ENCODE results near the gene UCK1. TPM values are rescaled to one million over a fixed set of nuclear protein-coding genes. Genes with fewer than 3 reads are reported as not detected.

The UCK1 gene
- 10 to 100 TPM; 19.4 to 27.5 (median 22.9) TPM for polyA plus RNA-seq (ENCODE audit: insufficient read length in 10 of 10)
- long read RNA-seq, donor 1, transcript UCK1-204 (7 exons, 2,167 nt), result major isoform, 9 of 9 reads
- long read RNA-seq, donor 1, partial matches to known transcripts, result 0 of 9 reads
- long read RNA-seq, donor 1, other reads (novel, unspliced or antisense), result 0 of 9 reads
- long read RNA-seq, donor 2, transcript UCK1-204 (7 exons, 2,167 nt), result major isoform, 5 of 6 reads
- long read RNA-seq, donor 2, partial matches to known transcripts, result 0 of 6 reads
- long read RNA-seq, donor 2, other reads (novel, unspliced or antisense), result 0 of 6 reads
- long read RNA-seq, donor 3, result 0 reads
- long read RNA-seq, donor 4, transcript UCK1-204 (7 exons, 2,167 nt), result major isoform, 6 of 11 reads
- long read RNA-seq, donor 4, partial matches to known transcripts, result 5 of 11 reads
- long read RNA-seq, donor 4, other reads (novel, unspliced or antisense), result 0 of 11 reads
- long read RNA-seq, donor 5, transcript UCK1-204 (7 exons, 2,167 nt), result major isoform, 9 of 9 reads
- long read RNA-seq, donor 5, partial matches to known transcripts, result 0 of 9 reads
- long read RNA-seq, donor 5, other reads (novel, unspliced or antisense), result 0 of 9 reads
- long read RNA-seq, donor 6, transcript UCK1-204 (7 exons, 2,167 nt), result major isoform, 5 of 6 reads
- long read RNA-seq, donor 6, partial matches to known transcripts, result 0 of 6 reads
- long read RNA-seq, donor 6, other reads (novel, unspliced or antisense), result 0 of 6 reads
- long read RNA-seq, donor 7, transcript UCK1-204 (7 exons, 2,167 nt), result major isoform, 9 of 9 reads
- long read RNA-seq, donor 7, partial matches to known transcripts, result 0 of 9 reads
- long read RNA-seq, donor 7, other reads (novel, unspliced or antisense), result 0 of 9 reads
- long read RNA-seq, donor 8, transcript UCK1-204 (7 exons, 2,167 nt), result major isoform, 5 of 5 reads
- long read RNA-seq, donor 8, partial matches to known transcripts, result 0 of 5 reads
- long read RNA-seq, donor 8, other reads (novel, unspliced or antisense), result 0 of 5 reads
- long read RNA-seq, donor 9, partial matches to known transcripts, result 0 of 1 reads
- long read RNA-seq, donor 9, other reads (novel, unspliced or antisense), result 0 of 1 reads

DNA sequence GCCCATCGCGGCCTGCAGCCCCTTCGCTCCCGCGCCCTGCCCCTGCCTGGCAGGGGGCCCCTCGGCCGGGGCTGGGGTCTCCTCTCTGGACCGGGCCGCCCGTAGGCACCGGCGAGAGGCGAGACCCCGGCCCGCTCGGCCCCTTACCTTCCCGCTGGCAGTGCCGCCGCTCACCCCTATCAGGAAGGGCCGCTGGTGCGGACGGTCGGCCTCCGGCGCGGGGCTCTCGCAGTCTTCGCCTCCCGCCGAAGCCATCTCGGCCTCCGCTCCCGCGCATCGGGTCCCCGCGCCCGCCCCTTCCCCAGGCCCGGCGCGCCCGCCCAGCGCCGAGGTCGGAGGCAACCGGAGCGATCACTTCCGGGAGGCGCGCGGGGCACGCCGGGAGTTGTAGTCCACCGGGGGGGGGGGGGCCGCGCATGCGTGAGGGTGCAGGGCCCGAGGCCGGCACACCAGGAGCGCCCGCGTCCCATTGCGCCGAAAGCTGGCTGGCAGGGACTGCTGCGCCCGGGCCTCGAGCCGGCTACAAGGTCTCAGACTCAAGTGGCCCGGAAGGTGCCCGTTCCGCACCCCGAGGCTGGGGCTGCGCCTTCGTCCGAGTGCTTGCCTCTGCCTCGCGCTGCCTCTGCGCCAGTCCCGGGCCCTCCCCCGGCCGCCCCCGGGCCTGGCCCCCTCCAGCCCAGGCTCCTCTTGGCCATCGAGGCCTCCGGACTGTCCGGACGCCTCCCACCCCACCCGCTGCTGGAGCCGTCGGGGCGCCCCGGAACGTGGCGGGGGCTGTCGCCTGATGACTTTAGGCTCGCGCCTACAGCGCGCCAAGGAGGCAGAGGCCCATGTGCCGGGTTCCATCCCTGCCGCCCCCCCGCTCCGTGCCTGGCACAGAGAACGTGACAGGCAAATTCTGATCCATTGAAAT, at the start of gene UCK1:
Gene UCK1 (minus strand): TSS at position 344 of the 913 bp plus-strand sequence. CDS start 89 bp downstream, at position 255.
- DNase-seq, result peak; percentile 74 to 95 (median 90)

DNA sequence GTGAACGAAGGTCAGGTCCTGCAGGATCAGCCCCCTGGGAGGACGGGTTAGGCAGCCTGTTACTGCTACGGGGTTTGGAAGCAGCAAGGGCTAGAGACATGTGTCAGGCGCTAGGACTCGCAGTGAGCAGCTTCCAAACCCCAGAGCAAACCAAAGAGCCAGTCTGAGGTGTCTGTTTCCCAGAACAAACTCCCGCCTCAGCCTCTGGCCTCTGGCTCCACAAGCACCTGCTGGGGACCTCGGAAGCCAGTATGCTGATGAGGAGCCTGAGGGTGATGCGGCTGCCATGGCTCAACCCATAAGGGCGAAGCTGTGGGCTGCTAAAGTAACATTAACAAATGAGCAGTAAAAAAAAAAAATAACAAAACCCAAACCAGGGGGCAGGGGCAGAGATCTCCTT, 49.3 kb upstream of the UCK1 start:
- no peak for DNase-seq

DNA sequence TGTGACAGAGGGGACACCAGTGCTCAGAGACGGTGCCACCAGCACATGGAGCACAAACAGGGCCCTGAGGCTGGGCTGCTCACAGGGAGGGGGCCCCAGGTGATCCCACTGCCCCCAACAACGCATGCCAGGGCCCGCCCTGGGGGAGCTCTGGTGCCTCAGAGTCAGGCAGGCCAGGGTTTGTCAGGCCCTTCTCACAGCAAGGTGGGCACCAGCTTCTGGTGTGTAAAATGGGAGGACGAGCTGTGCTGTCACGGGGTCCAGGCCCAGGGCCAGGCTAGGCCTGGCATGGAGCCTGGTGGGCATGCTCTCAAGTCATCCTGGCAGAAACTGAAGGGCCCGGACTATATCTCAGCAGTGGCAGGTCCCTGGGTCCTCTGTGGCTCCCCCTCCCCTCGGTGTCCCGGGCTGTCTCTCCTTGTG, 48.7 kb upstream of the UCK1 start:
- DNase-seq, result no peak

DNA sequence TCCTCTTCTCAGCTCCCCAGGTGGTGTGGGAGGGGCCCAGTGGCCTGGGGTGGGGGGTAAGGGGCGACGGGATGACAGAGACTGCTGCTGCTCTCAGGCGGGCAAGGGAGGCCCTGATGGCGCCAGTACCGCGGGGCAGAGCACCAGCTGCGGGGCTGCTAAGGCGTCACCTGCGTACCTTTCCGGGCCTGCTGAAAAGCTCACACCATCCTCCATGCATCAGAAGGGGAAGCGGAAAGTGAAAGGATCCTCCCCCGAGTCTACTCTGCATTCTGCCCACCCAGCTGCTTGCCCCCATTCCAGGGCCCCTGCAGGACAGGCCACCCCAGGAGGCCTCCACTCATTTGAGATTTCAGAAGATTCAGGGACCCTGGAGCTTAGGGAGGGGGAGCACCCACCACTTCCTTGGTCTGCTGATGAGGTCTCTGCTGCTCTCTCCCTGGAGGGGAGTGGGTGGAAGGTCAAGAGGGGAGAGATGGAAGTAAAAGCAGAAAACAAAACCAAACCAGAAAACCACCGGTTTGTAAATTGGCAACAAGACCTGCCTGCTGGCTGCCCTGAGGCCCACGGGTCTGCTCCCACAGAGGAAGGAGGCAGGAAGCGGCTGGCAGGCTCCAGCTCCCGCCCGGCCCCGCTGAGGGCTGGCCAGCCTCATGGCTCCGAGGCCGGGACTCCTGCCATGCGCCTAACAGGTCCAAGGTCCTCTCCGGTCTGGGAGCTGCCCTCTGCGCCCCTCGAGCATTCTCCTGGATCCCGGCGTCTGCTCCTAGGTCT, 47.9 kb upstream of the UCK1 start:
- DNase-seq, result no peak

DNA sequence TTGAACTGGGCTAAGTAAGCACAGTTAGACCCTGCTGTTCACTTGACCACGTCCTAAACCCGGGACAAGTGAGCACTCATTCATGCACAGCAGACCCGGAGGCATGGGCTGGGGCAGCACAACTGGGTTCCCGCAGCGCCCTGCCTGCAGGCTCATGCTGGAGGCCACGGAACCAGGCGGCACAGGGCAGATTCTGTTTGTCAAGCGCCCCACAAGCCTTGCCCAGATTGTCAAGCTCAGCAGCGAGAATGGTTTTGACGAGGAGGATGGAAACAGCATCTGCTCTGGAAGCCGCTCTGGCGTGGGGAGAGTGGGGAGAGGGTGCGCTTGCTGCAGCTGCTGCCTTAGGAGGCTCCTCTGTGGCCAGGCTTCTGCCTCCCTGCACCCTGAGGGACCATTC, 47.0 kb upstream of the UCK1 start:
- no peak for DNase-seq

DNA sequence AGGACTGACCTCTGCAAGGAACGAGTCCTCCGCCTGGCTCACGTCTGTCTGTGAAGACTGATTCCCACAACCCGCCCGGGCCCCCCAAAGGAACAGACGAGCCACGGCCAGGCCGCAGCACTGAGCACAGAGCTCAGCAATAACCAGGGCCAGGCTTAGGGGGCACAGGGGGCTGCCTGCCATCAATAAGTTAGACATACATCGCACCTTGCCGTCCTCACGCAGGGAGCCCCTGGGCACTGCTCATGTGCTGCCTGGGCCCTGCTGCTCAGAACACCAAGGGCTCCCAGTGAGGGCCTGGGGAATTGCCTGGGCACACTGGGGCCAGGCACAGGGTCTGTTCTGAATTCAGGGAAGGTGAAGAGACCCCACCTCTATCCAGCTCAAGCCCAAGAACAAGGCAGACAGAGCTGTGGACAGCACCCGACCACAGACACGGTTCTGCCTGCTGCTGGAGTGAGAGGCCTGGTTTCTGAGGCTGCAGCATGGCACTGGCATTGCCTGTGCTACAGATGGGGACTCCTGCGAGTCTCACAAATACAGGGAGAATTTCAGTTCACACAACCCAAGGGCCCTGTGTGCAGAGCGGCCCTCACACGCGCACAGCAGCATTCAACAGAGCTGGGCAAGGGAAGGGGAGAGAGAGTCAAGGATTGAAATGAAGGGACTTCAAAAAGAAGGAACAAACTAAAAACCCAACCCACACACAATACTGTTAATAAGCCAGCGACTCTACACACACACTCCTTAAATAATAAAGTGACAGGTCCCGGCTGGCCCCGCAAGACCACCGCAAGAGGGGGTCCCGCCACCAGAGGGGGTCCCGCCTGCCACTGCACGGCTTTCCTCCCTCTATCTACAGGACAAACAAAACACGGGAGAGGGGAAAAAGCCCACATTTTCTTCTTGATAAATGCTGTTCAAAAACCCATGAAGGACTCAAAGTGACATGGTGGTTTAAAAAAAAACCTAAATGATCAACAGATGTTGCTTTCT, 46.2 kb upstream of the UCK1 start:
- DNase-seq, result no peak

DNA sequence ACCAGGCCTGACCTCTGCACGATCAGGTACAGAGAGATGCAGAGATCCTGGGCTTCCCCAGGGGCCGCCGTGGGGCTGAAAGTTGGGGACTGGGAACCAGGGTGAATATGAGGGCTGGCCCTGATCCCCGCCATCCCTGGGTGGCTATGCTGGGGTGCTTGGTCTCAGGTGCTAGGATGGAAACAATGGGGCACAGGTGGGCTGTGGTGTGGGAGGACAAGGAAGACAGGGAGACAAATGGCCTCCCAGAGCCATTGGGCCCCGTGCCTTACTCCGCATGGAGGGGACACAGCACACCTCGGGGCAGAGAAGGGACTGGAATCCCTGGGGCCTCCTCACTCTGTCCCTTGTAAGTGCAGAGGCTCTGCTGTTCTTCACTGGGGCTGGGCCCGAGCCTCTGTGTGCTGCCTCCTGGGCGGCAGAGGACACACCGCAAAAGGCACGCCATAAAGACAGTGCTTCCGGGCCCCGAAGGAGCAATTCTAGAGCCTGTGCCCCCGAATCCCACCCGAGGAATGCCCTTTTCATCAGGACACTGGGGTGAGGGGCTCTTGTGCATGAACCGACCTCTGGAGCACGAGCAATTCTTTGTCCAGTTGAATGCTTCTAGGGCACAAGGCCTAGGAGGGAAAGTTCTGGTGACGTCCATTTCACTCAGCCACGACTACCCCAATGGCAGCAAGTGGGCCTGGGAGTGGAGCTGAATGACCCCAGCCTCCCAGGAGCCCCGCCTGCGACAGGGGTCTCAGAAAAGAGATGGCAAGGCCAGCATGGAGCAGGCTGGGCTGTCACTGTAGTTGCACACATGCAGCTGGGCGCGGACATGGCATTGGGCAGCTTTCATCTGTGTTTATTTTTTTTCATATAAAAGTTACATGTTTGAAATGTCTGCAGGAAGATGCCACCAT, 45.1 kb upstream of the UCK1 start:
- no peak for DNase-seq

DNA sequence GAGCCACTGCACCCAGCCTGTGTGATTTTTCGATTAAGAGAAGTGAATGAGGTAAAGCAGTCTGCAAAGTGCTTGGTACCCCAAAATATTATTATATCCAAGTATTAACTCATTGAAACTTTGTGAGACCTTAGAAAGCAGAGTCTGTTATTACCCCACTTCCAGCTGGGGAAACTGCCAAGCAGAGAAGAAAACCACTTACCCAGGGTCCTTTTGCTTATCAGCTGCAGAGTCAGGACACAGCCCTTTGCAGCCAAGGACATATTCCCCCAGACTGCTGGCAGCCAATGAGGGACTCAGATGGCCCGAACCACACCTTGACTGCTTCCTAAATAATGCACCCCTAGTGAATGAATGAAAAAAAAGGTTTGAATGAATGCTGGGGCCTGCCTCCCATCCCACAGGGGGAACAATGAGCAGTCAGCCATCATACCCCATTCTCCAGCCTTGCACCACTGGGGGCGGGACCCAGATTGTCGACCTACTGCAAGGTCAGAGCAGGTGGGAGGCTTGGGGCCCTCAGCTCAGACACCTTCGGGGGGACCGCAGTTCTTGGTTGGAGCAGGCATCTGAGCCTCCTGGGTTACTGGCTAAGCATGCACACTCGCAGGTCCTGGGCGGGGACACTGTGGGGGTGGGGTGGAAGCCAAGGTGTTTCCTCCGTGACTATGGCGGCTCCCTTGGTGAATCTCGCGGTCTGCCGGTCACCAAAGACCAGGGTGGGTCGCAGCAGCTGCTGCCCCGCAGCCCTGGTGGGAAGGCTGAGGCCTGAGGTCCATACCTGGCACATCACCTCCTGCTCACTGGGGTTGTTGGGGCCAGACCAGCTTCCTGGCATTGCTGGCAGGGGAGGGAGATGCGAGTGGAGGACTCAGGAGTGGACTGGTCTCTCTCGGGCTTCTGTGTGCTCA, 43.9 kb upstream of the UCK1 start:
- DNase-seq, result no peak

DNA sequence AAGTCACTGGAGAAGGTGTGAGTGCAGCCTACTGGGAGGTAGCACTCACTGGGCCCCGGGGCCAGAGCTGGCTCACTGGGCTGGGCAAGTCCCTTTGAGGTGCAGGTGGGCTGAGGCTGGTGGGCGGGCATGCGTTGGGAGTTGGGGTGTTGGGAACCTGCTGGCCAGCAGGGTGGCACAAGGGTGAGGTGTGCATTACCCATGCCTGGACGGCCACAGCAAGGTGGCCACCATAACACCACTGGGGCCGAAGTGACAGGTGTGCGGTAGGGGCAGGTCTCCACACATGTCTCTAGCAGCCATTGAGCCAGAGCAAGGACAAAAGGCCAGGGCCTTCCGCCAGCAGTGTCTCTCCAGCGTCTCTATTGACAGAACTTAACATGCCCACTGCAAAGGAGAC, 36.8 kb upstream of the UCK1 start:
- DNase-seq, result no peak

DNA sequence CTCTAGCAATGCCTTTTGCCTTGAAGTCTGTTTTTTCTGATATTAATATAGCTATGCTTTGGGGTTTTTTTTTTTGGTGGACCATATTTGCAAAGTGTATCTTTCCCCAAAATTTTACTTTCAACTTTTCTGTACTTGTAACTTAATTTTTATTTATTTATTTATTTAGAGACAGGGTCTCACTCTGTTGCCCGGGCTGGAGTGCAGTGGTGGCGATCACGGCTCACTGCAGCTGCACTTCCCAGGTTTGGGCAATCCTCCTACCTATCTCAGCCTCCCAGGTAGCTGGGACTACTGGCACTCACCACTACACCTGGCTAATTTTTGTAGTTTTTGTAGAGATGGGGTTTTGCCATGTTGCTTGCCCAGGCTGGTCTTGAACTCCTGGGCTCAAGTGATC, 35.1 kb upstream of the UCK1 start:
- DNase-seq, result no peak

DNA sequence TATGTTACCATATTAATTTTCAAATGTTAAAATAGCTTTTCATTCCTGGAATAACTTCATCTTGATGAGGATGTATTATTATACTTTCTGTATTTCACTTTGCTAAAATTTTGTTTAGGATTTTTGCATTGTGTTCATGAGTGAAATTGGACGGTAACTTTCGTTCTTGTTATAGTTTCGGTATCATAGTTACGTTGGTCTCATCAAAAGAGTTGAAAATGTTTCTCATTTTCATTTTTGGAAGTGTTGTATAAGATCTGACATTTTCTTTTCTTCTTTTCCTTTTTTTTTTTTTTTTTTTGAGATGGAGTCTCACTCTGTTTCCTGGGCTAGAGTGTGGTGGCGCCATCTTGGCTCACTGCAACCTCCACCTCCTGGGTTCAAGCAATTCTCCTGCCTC, 34.3 kb upstream of the UCK1 start:
- no peak for DNase-seq

DNA sequence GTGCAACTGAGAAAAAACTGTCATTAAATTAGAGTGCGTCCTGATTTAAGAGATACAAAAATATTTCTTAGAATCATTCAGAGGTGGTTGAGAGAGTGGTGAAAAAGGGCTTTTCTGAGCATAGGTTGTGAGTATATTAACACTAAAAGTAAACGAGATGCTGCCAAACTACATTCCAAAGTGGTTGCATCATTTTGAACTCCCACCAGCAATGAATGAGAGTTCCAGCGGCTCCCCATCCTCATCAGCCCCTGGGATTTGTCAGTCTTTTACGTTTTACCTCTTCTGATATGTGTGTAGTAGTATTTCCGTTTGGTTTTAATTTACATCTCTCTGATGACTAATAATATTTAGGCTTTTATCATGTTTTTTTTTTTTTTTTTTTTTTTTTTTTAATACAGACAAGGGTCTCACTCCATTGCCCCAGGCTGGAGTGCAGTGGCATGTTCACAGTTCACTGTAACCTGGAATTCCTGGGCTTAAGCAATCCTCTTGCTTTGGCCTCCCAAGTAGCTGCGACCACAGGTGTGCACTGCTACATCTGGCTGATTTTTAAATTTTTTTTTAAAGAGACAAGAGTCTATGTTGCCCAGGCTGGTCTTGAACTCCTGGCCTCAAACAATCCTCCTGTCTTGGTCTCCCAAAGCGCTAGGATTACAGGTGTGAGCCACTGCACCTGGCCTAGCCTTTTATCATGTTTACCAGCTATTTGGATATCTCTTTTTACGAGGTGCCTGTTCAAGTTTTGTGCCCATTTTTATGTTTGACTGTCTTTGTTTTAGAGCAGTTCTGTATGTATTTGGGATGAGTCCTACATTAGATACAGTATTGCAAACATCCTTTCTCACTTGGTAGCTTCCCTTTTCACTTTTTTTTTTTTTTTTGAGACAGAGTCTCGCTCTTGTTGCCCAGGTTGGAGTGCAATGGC, 31.2 kb upstream of the UCK1 start:
- DNase-seq, result no peak

DNA sequence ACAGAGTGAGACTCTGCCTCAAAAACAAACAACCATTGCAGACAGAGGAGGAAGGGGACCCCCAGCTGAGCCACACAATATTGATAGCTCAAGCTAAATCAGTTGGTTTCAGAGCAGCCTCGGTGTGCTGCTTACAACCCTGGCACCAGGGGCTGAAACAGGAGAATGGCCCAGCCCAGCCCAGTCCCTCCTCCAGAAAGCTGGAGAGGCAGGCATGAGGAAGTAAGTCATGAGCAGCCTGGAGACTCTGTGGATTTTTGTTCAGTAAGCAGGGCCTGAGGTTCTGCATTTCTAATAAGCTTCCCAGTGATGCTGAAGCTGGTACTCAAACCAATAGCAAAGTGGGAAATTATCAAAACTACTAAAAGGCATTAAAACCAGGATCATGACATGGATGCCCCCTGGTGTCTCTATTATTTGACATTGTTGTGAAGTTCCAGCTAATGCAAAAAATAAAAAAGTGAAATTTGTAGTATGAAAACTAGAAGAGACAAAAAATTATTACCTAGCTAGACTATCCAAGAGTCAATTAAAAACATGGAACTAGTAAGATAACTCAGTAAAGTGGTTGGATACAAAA, 28.4 kb upstream of the UCK1 start:
- no peak for DNase-seq

DNA sequence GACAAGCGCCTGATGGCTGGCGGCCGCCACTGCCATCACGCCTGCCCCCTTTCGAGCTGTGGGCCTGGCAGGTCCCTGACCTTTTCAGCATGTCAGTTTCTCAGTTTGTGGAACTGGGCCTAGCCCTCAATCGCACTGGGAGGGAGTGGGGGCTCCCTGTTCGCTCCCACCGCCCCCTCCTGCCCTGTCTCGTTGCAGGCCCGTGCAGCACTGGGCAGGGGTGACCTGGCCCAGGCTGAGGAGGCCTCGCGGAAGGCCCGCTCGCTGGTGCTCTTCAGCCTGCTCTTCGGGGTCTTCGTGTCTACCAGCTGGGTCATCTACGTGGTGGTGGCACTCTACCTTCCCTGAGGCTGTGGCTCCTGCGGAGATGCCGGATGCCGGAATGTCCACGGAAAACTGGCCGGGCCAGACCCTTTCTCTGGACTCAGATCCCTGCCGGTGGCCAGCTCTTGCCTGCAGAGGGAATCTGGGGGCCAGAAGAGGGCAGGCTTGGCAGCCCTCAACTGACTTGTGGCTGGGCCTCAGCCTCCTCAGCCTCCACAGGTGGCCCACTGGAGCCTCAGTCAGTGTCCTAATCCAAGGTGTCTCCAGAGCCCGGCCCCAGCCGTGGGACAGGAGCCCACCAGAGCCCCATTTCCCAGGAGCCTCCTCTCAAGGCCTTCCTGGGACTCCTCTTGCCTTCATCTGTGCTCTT, 26.9 kb upstream of the UCK1 start:
- DNase-seq, result no peak

Data from muscle of back (tissue), 13 donors.